ENCODE results near the gene PALM2AKAP2.

DNA sequence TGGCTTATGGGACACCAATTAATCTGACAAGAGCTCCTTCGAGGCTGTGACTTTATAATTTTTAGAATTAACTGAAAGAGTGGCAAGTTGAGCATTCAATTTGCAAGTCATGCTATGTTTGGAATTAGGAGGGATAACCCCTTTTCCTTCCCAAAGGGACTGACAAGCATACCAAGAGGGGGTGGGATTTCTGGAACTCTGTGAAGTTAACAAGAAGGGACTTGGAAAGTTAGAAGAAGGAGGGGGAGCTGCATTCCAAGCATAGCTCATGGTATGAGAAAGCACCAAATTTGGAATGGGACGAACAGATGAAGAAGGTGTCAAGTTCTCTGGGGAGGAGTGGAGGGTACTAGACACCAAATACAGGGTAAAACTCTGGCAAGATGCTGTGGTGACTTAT lies 8.9 kb upstream of the PALM2AKAP2 start:
- no peak for TF ChIP-seq POLR2A (IDR thresholded peaks at IDR 0.05; ENCODE audit: low read length)
- TF ChIP-seq GATA1 (IDR thresholded peaks at IDR 0.05; ENCODE audit: low read depth, low read length) = no peak
